ENCODE data around the gene CRYBB1. TPM values are rescaled to one million over a fixed set of nuclear protein-coding genes. Genes with fewer than 3 reads are reported as not detected.

Gene CRYBB1
- polyA plus RNA-seq, 3 donors: 0.33 to 1.6 (median 0.78) TPM

GRCh38 chr22:26589845-26590736 is 27.7 kb downstream of the CRYBB1 start, which contains the start of gene TPST2:
Gene TPST2, minus strand, starts transcription at chr22:26590132. Its CDS starts 48,502 bp downstream, at chr22:26541630.
- intact Hi-C loops (cut with micrococcal nuclease): loop anchor here (2.0 to 10.0 kb wide), 6 partner anchors 17 to 163 kb away; partner anchors contain the start of genes ASPHD2 (in 1 of the 2), HPS4 (in 1 of the 2), SRRD (in 1 of the 2) and TFIP11 (in 1 of the 2)

More at GRCh38 chr22:26589845-26590736, 27.7 kb downstream of the CRYBB1 start, which contains the start of gene TPST2:
- peaks cover 40% of the 10 kb centered on the region for H3K79me2 ChIP-seq (ENCODE audit: insufficient read depth, low read length)
- Mint-ChIP-seq H3K9me3 (peaks cover 0 to 2% (median 0%) of the 10 kb centered on the region in 7 donors), H3K27ac (peak within 1 kb of the TSS; percentile 93 to 98 (median 97)), H3K36me3 (peaks cover 2 to 14% of the 10 kb centered on the region in 2 donors), H3K27me3 (ENCODE audit: low read depth in 3 of 3) (no peaks in the 10 kb centered on the region), H3K4me1 (peaks cover 61% of the 10 kb centered on the region), H3K4me3 (peak within 1 kb of the TSS; percentile 92 to 97)
- DNase-seq: peak; percentile 57 to 77 (median 66)
- H3K4me3 ChIP-seq (replicated peaks in 1 of 3; ENCODE audit: low read depth in 2 of 3, low read length in 3 of 3): peak within 1 kb of the TSS; percentile 75 to 98 (median 86)
- no peaks in the 10 kb centered on the region for H3K9me3 ChIP-seq (replicated peaks in 1 of 2; ENCODE audit: control insufficient read depth in 1 of 2, insufficient read depth in 1 of 2, low read length in 2 of 2)
- H3K9ac ChIP-seq (ENCODE audit: insufficient read depth, low read length, poor library complexity, severe bottlenecking): peak within 1 kb of the TSS; percentile 90
- H2AFZ ChIP-seq (ENCODE audit: insufficient read depth, low read depth, low read length, poor library complexity, severe bottlenecking): peak within 1 kb of the TSS; percentile 75
- H3K36me3 ChIP-seq (replicated peaks in 1 of 2; ENCODE audit: control insufficient read depth in 1 of 2, insufficient read depth in 2 of 2, low read length in 2 of 2): peaks cover 0 to 6% of the 10 kb centered on the region in 2 donors
- under 1% methylated on average over 65 of the region's 72 CpGs for WGBS (ENCODE audit: insufficient coverage)
- H3K4me2 ChIP-seq (replicated peaks; ENCODE audit: extremely low read depth, low read length, poor library complexity, severe bottlenecking): peak within 1 kb of the TSS; percentile 97
- peaks cover 33% of the 10 kb centered on the region for H4K20me1 ChIP-seq (ENCODE audit: insufficient read depth, low read length)
- peak within 1 kb of the TSS; percentile 79 to 88 for H3K27ac ChIP-seq (ENCODE audit: low read depth in 1 of 2, low read length in 2 of 2)
- H3K27me3 ChIP-seq (ENCODE audit: control insufficient read depth in 2 of 2, insufficient read depth in 2 of 2, low read length in 2 of 2): no peaks in the 10 kb centered on the region
- peaks cover 57 to 58% of the 10 kb centered on the region in 2 donors for H3K4me1 ChIP-seq (ENCODE audit: control insufficient read depth in 1 of 2, insufficient read depth in 2 of 2, low read length in 2 of 2)
- TF ChIP-seq CTCF (IDR thresholded peaks at IDR 0.05): no peak

Data from CD14-positive monocyte (primary cell).